B cell (primary cell): ENCODE data around the gene BRWD1. TPM values are rescaled to one million over a fixed set of nuclear protein-coding genes. Genes with fewer than 3 reads are reported as not detected.

Source experiments
- ATAC-seq: fragments of 200-7000 bp; cut with Tn5 transposase; one replicate; pipeline ENCODE4 v1.10.0; 2021; ENCODE audit warnings: low read depth, mild to moderate bottlenecking, moderate number of reproducible peaks, moderate library complexity
- CTCF ChIA-PET: fragments of 350-600 bp; sonication (Branson Sonifier 250); formaldehyde crosslinking; loops from one replicate; lab custom pipeline; 2021; ENCODE audit warnings: antibody characterized with exemption, inconsistent platforms; lab: Charles Lee
- POLR2A ChIA-PET: fragments of 350-600 bp; sonication (Branson Sonifier 250); formaldehyde crosslinking; loops from one replicate; lab custom pipeline; 2021; ENCODE audit warnings: antibody characterized with exemption; lab: Charles Lee
- DNase-seq: peaks from one replicate; pipeline ENCODE4 v3.0.0; 2013
- H2AFZ ChIP-seq: 2 replicates; pipeline ENCODE4 v1.6.1; 2012; ENCODE audit warnings: mild to moderate bottlenecking, low read depth, low read length; ENCODE audit not compliant: insufficient read depth, poor library complexity, severe bottlenecking
- H3K27ac ChIP-seq, 2 donors: 1 replicate in 1 of 2; 2 replicates in 1 of 2; pipeline ENCODE4 v1.5.1; 2012 to 2013; ENCODE audit warnings: low read length in 2 of 2, mild to moderate bottlenecking in 2 of 2, moderate library complexity in 1 of 2
- H3K27me3 ChIP-seq, 4 experiments: fragments of 200-600 bp in 1 of 4; sonication (generic) in 1 of 4; replicated peaks in 1 of 4; 1 replicate in 2 of 4; 2 replicates in 2 of 4; pipeline versions ENCODE4 v1.6.1 to v1.7.0; 2013 to 2016; ENCODE audit warnings: low read length in 3 of 4, mild to moderate bottlenecking in 2 of 4, mixed read lengths in 1 of 4, moderate library complexity in 1 of 4; ENCODE audit not compliant: insufficient read depth in 4 of 4, control insufficient read depth in 3 of 4; ENCODE audit errors: control extremely low read depth in 1 of 4
- H3K36me3 ChIP-seq, 2 experiments: replicated peaks in 1 of 2; 1 replicate in 1 of 2; 2 replicates in 1 of 2; pipeline versions ENCODE4 v1.6.1 to v1.7.1; 2013; ENCODE audit warnings: low read length in 1 of 2; ENCODE audit not compliant: insufficient read depth in 2 of 2, control insufficient read depth in 1 of 2; ENCODE audit errors: control extremely low read depth in 1 of 2, extremely low read depth in 1 of 2
- H3K4me1 ChIP-seq, 2 donors: fragments of 200-600 bp in 1 of 2; sonication (generic) in 1 of 2; 1 replicate in 1 of 2; 2 replicates in 1 of 2; pipeline versions ENCODE4 v1.5.1 to v1.6.1; 2013 to 2017; ENCODE audit warnings: low read length in 2 of 2; ENCODE audit not compliant: control insufficient read depth in 2 of 2, insufficient read depth in 2 of 2
- H3K4me2 ChIP-seq: replicated peaks from 2 replicates; pipeline ENCODE3; 2012; ENCODE audit warnings: mild to moderate bottlenecking, low read depth, low read length; ENCODE audit not compliant: poor library complexity, severe bottlenecking
- H3K4me3 ChIP-seq, 5 experiments: fragments of 200-600 bp in 1 of 5; sonication (generic) in 1 of 5; 1 replicate in 3 of 5; 2 replicates in 2 of 5; pipeline versions ENCODE4 v1.5.1 to v1.7.0; 2011 to 2016; ENCODE audit warnings: low read length in 4 of 5, mild to moderate bottlenecking in 4 of 5, low read depth in 2 of 5, control low read depth in 1 of 5, moderate library complexity in 1 of 5; ENCODE audit not compliant: insufficient read depth in 1 of 5; ENCODE audit errors: control extremely low read depth in 1 of 5, extremely low read depth in 1 of 5
- H3K79me2 ChIP-seq: fragments of 200-600 bp; sonication (generic); one replicate; pipeline ENCODE4 v1.6.0; 2016; ENCODE audit warnings: low read length; ENCODE audit not compliant: control insufficient read depth, insufficient read depth
- H3K9ac ChIP-seq: fragments of 200-600 bp; sonication (generic); 2 replicates; pipeline ENCODE4 v1.6.1; 2017; ENCODE audit warnings: mild to moderate bottlenecking, low read length, moderate library complexity
- H3K9me3 ChIP-seq, 3 donors: one replicate each; pipeline versions ENCODE4 v1.6.1 to v1.7.1; 2013; ENCODE audit warnings: low read length in 2 of 3; ENCODE audit not compliant: control insufficient read depth in 2 of 3, insufficient read depth in 1 of 3; ENCODE audit errors: control extremely low read depth in 1 of 3
- H4K20me1 ChIP-seq: 2 replicates; pipeline ENCODE4 v1.6.0; 2012; ENCODE audit warnings: mild to moderate bottlenecking, low read length; ENCODE audit not compliant: insufficient read depth, control insufficient read depth, poor library complexity, severe bottlenecking
- H3K27ac Mint-ChIP-seq: one replicate; pipeline ENCODE4 v1.8.0; 2021; ENCODE audit warnings: mixed read lengths
- H3K27me3 Mint-ChIP-seq: one replicate; pipeline ENCODE4 v1.8.0; 2021; ENCODE audit warnings: mixed read lengths
- H3K4me1 Mint-ChIP-seq: one replicate; pipeline ENCODE4 v1.8.0; 2021; ENCODE audit warnings: mixed read lengths
- H3K4me3 Mint-ChIP-seq: one replicate; pipeline ENCODE4 v1.8.0; 2021; ENCODE audit warnings: mixed read lengths
- H3K9me3 Mint-ChIP-seq: one replicate; pipeline ENCODE4 v1.8.0; 2022; ENCODE audit warnings: mixed read lengths; ENCODE audit not compliant: insufficient read depth
- EZH2 ChIP-seq: IDR thresholded peaks from 2 replicates; pipeline ENCODE4 v1.6.1; 2012; ENCODE audit warnings: borderline replicate concordance, low read depth, mild to moderate bottlenecking, moderate library complexity, low read length; ENCODE audit not compliant: insufficient read depth, poor library complexity, severe bottlenecking
- WGBS: methylation state at CpG from one replicate; pipeline ENCODE4 v1.1.5; 2013; ENCODE audit warnings: missing lambda C conversion rate; ENCODE audit not compliant: insufficient coverage; 5-methylcytosine and 5-hydroxymethylcytosine counted together
- intact Hi-C: fragments of 100-400 bp; cut with micrococcal nuclease; formaldehyde crosslinking; loops from one replicate; pipeline ENCODE4 v1.10.0; 2022
- polyA plus RNA-seq: library from polyadenylated mRNA; depleted of rRNA; stranded (reverse); fragments of >200 nt; gene quantifications from 2 replicates; pipeline ENCODE4 v1.2.3, GENCODE V29; 2012
- total RNA-seq, 2 donors: library from RNA; stranded (reverse); fragments of 120-200 nt in 1 of 2; gene quantifications; 1 replicate in 1 of 2; 2 replicates in 1 of 2; pipeline versions ENCODE4 v1.2.3 to v1.2.4, GENCODE V29; 2013 to 2022
- TF ChIP-seq, protein P1 (sequence below): fragments of 200-600 bp; IDR thresholded peaks from one replicate; pipeline ENCODE4 v1.8.0; 2022; ENCODE audit warnings: antibody characterized with exemption, mild to moderate bottlenecking

BRWD1 gene
- total and polyA plus RNA-seq, 2 donors (not counting 1 experiment from before 2014, with no cell fraction given), result 9.4 to 93.9 TPM

DNA sequence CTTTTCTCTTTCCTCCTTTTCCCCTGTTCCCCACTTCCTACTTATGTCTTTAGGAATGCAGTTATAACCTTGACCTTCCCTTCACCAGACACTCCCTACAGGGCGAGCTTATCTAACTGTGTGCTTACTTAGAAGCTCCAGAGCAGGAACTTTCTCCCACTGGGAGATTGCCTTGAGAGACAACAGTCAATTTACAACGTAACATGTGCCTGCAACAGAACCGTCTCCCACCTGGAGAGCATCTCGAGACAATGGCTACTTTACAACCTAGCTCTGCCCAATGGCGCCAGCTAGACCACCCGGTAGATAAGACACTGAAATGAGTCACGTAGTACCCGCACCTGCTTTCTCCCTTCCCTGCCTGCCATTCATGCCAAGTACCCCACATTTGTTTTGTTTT lies 18.7 kb upstream of the BRWD1 start:
- Histone ChIP-seq H3K27me3 (no peaks in the 10 kb centered on the region), H3K36me3 (no peaks in the 10 kb centered on the region), H4K20me1 (no peaks in the 10 kb centered on the region), H3K4me3 (no peak overlapping the region), H2AFZ (no peak overlapping the region), H3K27ac (no peak overlapping the region), H3K9ac (no peak overlapping the region), H3K4me1 (no peaks in the 10 kb centered on the region), H3K79me2 (no peaks in the 10 kb centered on the region), H3K4me2 (no peak overlapping the region), H3K9me3 (no peaks in the 10 kb centered on the region)
- Mint-ChIP-seq H3K27ac (no peak overlapping the region), H3K4me3 (no peak overlapping the region), H3K4me1 (peaks cover 4% of the 10 kb centered on the region), H3K27me3 (no peaks in the 10 kb centered on the region), H3K9me3 (no peaks in the 10 kb centered on the region)
- ChIA-PET CTCF (no interaction called here), POLR2A (no interaction called here)
- no peak for ATAC-seq
- intact Hi-C loops, result no loop called here
- WGBS, result 100% methylated on average over 3 of the region's 8 CpGs
- TF ChIP-seq EZH2, result no peak
- TF ChIP-seq, protein P1, sequence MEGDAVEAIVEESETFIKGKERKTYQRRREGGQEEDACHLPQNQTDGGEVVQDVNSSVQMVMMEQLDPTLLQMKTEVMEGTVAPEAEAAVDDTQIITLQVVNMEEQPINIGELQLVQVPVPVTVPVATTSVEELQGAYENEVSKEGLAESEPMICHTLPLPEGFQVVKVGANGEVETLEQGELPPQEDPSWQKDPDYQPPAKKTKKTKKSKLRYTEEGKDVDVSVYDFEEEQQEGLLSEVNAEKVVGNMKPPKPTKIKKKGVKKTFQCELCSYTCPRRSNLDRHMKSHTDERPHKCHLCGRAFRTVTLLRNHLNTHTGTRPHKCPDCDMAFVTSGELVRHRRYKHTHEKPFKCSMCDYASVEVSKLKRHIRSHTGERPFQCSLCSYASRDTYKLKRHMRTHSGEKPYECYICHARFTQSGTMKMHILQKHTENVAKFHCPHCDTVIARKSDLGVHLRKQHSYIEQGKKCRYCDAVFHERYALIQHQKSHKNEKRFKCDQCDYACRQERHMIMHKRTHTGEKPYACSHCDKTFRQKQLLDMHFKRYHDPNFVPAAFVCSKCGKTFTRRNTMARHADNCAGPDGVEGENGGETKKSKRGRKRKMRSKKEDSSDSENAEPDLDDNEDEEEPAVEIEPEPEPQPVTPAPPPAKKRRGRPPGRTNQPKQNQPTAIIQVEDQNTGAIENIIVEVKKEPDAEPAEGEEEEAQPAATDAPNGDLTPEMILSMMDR, result no peak
- no peak for DNase-seq

DNA sequence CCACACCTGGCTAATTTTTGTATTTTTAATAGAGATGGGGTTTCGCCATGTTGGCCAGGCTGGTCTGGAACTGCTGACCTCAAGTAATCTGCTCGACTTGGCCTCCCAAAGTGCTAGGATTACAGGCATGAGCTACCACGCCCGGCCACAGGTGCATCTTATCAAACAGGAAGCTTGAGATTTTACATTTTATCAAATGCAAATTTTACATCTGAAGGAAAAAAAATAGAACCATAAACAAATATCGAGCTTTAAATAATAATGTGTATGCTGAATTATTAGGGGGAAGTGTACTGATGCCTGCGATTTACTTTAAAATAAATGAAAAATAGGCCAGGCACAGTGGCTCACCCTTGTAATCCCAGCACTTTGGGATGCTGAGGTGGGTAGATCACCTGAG lies 16.6 kb upstream of the BRWD1 start:
- ChIA-PET CTCF (no interaction called here), POLR2A (no interaction called here)
- no peak overlapping the region for H3K4me2 ChIP-seq
- intact Hi-C loops, result no loop called here
- ATAC-seq, result no peak
- Mint-ChIP-seq H3K4me1 (peaks cover 4% of the 10 kb centered on the region), H3K27me3 (peaks cover 4% of the 10 kb centered on the region), H3K27ac (no peak overlapping the region), H3K4me3 (no peak overlapping the region), H3K9me3 (no peaks in the 10 kb centered on the region)
- H4K20me1 ChIP-seq, result no peaks in the 10 kb centered on the region
- no peak for TF ChIP-seq EZH2
- TF ChIP-seq, protein P1, result no peak
- DNase-seq, result no peak
- no peak overlapping the region for H3K27ac ChIP-seq
- no peaks in the 10 kb centered on the region for H3K79me2 ChIP-seq
- no peaks in the 10 kb centered on the region for H3K27me3 ChIP-seq
- H2AFZ ChIP-seq, result no peak overlapping the region
- no peak overlapping the region for H3K9ac ChIP-seq
- H3K4me1 ChIP-seq, result no peaks in the 10 kb centered on the region
- H3K4me3 ChIP-seq, result no peak overlapping the region
- no peaks in the 10 kb centered on the region for H3K36me3 ChIP-seq
- 59% methylated on average over 3 of the region's 6 CpGs for WGBS
- H3K9me3 ChIP-seq, result no peaks in the 10 kb centered on the region
